Activated CD4-positive, alpha-beta memory T cell treated with anti-CD3 and anti-CD28 coated beads, Interleukin-2, amount 10 ng/mL, durations not matched to agents 7 days and 5 days (primary cell): Measurements from ENCODE around the gene PLK4. TPM values are rescaled to one million over a fixed set of nuclear protein-coding genes. Genes with fewer than 3 reads are reported as not detected.
A peak's percentile ranks its signal among the peaks of the same experiment; 100 is the strongest.
"Not testable (repeated sequence)": the region's sequence is repeated elsewhere in the genome, so short reads cannot be mapped to it uniquely, and the experiment has no call there.

Experiments
- CTCF ChIA-PET: fragments of 350-600 bp; sonication (Branson Sonifier 250); formaldehyde crosslinking; loops from one replicate; lab custom pipeline; 2021; ENCODE audit warnings: antibody characterized with exemption, inconsistent platforms; lab: Charles Lee
- POLR2A ChIA-PET: fragments of 350-600 bp; sonication (Branson Sonifier 250); formaldehyde crosslinking; loops from one replicate; lab custom pipeline; 2021; ENCODE audit warnings: antibody characterized with exemption; lab: Charles Lee
- DNase-seq: peaks from one replicate; pipeline ENCODE4 v3.0.0-alpha.2; 2020
- H3K27ac Mint-ChIP-seq: one replicate; pipeline ENCODE4 v1.8.0; 2021; ENCODE audit warnings: mild to moderate bottlenecking, mixed read lengths
- H3K27me3 Mint-ChIP-seq: one replicate; pipeline ENCODE4 v1.8.0; 2021; ENCODE audit warnings: mixed read lengths
- H3K36me3 Mint-ChIP-seq: one replicate; pipeline ENCODE4 v1.8.0; 2021; ENCODE audit warnings: low read depth, mixed read lengths
- H3K4me1 Mint-ChIP-seq: one replicate; pipeline ENCODE4 v1.8.0; 2021; ENCODE audit warnings: mixed read lengths
- H3K4me3 Mint-ChIP-seq: one replicate; pipeline ENCODE4 v1.8.0; 2021; ENCODE audit warnings: mild to moderate bottlenecking, mixed read lengths
- H3K9me3 Mint-ChIP-seq: one replicate; pipeline ENCODE4 v1.8.0; 2021; ENCODE audit warnings: mixed read lengths
- total RNA-seq, 2 experiments: library from RNA; stranded (reverse); gene quantifications; one replicate each; pipeline ENCODE4 v1.2.3, GENCODE V29; 2021

The PLK4 gene
- total RNA-seq, 2 experiments from 2014 or later = 43.8 to 45.7 TPM

DNA sequence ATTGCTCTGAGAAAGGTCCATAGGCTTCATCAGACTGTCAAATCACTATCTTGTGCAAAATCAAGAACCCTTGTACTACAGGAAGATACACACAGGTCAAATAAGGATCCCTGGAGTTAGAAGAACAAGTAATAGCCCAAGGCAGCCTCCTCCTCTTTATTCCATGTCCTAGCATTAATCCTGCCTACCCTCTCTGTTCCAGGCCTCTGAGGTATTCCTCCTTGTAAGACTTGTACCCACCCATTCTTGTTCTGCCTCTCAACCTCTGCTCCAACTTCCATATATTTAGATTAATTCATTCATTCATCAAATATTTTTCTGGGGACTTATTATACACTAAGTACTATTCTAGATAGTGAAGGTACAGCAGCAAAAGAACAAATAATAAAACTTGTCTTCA lies 10.4 kb upstream of the PLK4 start:
- CTCF ChIA-PET = no interaction called here
- no peak for DNase-seq

DNA sequence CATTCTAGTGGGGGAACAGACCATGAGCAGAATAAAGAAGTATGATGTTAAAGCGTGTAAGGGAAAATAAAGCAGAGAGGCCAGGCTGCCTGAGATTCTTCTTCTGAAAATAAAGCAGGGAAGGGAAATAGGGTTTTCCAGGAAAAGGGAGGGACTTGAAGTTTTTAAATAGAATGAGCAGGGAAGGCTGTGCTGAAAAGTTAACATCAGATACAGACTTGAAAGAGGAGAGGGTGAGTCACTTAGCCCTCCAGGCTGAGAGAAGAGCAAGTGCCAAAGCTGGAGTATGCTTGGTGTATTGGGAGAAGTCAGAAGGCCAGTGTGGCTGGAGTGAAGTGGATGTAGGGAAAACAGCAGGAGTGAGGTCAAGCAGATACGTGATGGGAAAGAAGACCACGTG lies 10.0 kb upstream of the PLK4 start:
- Mint-ChIP-seq H3K4me3 (no peak overlapping the region), H3K9me3 (no peaks in the 10 kb centered on the region), H3K27me3 (no peaks in the 10 kb centered on the region), H3K36me3 (peaks cover 11% of the 10 kb centered on the region), H3K27ac (no peak overlapping the region), H3K4me1 (peaks cover 5% of the 10 kb centered on the region)
- DNase-seq = no peak
- ChIA-PET POLR2A (no interaction called here), CTCF (no interaction called here)

More for the DNA sequence above, 10.4 kb upstream of the PLK4 start:
- Mint-ChIP-seq H3K27ac (no peak overlapping the region), H3K4me1 (peaks cover 5% of the 10 kb centered on the region), H3K36me3 (peaks cover 9% of the 10 kb centered on the region), H3K27me3 (no peaks in the 10 kb centered on the region), H3K4me3 (no peak overlapping the region), H3K9me3 (no peaks in the 10 kb centered on the region)
- POLR2A ChIA-PET = no interaction called here

DNA sequence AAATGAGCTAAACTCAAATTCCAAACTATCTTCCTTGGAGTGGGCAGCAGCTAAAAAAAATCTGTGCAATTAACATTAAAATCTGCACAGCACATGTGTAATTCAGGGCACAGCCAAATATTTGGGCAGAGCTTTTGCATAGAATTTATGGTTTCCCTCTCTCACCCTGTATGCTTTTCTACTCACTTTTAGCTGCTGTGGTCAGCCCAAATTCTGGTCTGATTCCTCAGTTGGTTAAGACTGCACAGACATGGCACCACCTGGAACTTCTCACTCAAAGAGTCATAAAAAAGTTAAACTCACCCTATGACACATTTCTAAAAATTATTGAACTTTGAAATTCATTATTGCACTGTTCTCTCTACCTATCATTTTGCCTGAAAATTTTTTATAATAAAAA lies 4.9 kb upstream of the PLK4 start:
- H3K4me3 Mint-ChIP-seq = no peak overlapping the region

GRCh38 chr4:127881563-127881864 lies 821 bp downstream of the PLK4 start:
- peak overlapping the region; percentile 93 for H3K27ac Mint-ChIP-seq
- POLR2A ChIA-PET = interaction anchor here (0.9 to 2.6 kb wide), 20 partner anchors 8 to 1212 kb away, joined by 3 to 77 read pairs (median 4); partner anchors contain the start of genes ABHD18, JADE1, LARP1B and MFSD8
- H3K27me3 Mint-ChIP-seq = no peaks in the 10 kb centered on the region
- CTCF ChIA-PET = interaction anchor here (1.7 to 1.9 kb wide), 2 partner anchors 8 to 84 kb away, joined by 6 to 10 read pairs; partner anchors contain the start of genes ABHD18 and MFSD8
- H3K4me3 Mint-ChIP-seq = peak overlapping the region; percentile 95
- peaks cover 62% of the 10 kb centered on the region for H3K4me1 Mint-ChIP-seq
- no peak for DNase-seq
- H3K36me3 Mint-ChIP-seq = peaks cover 31% of the 10 kb centered on the region
- H3K9me3 Mint-ChIP-seq = no peaks in the 10 kb centered on the region

More for the DNA sequence above, 4.9 kb upstream of the PLK4 start:
- DNase-seq = no peak
- Mint-ChIP-seq H3K36me3 (peaks cover 9% of the 10 kb centered on the region), H3K9me3 (no peaks in the 10 kb centered on the region), H3K4me1 (peaks cover 21% of the 10 kb centered on the region), H3K27me3 (no peaks in the 10 kb centered on the region), H3K27ac (no peak overlapping the region)
- ChIA-PET CTCF (no interaction called here), POLR2A (no interaction called here)

GRCh38 chr4:127888559-127888958 lies 7.9 kb downstream of the PLK4 start:
- H3K27ac Mint-ChIP-seq = no peak overlapping the region
- H3K36me3 Mint-ChIP-seq = peaks cover 51% of the 10 kb centered on the region
- H3K9me3 Mint-ChIP-seq = no peaks in the 10 kb centered on the region
- DNase-seq = no peak
- H3K27me3 Mint-ChIP-seq = no peaks in the 10 kb centered on the region
- peaks cover 33% of the 10 kb centered on the region for H3K4me1 Mint-ChIP-seq
- ChIA-PET POLR2A (interaction anchor here (0.8 to 4.3 kb wide), 3 partner anchors 42 to 172 kb away, joined by 5 to 25 read pairs (median 6); partner anchors contain the start of genes ABHD18, LARP1B and MFSD8), CTCF (interaction anchor here (1.7 kb wide), 1 partner anchor 77 kb away, joined by 5 read pairs; the partner anchor contains the start of genes ABHD18 and MFSD8)
- no peak overlapping the region for H3K4me3 Mint-ChIP-seq

- H3K36me3 Mint-ChIP-seq = peaks cover 57% of the 10 kb centered on the region
- H3K4me3 Mint-ChIP-seq = no peak overlapping the region
- H3K27ac Mint-ChIP-seq = no peak overlapping the region
- DNase-seq = no peak
- H3K27me3 Mint-ChIP-seq = no peaks in the 10 kb centered on the region
- peaks cover 29% of the 10 kb centered on the region for H3K4me1 Mint-ChIP-seq
- CTCF ChIA-PET = interaction anchor here (1.9 kb wide), 1 partner anchor 9 kb away, joined by 6 read pairs; the partner anchor contains the start of gene PLK4
- POLR2A ChIA-PET = interaction anchor here (1.2 to 4.3 kb wide), 2 partner anchors 9 to 75 kb away, joined by 6 to 25 read pairs; partner anchors contain the start of genes ABHD18, MFSD8 and PLK4
- H3K9me3 Mint-ChIP-seq = no peaks in the 10 kb centered on the region
Observed at GRCh38 chr4:127889903-127890302, 9.2 kb downstream of the PLK4 start.

DNA sequence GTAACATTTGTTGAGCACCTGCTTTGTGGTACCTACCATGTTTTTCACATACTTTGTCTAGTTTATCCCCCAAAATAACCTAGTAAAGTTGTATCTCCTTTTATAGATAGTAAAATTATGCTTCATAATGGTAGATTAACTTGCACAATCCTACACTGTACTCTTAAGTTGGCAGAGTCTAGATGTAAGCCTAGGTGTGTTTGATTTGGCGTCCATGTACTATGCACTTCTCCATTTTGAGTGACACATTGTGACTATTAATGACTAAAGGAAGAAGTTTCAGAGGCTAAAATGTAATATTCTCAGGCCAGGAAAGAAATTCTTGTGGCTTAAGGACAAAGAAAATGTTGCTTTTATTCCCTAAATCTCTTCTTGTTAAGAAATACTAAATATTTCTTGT lies 15.4 kb downstream of the PLK4 start:
- Mint-ChIP-seq H3K27ac (no peak overlapping the region), H3K4me3 (no peak overlapping the region), H3K4me1 (peaks cover 3% of the 10 kb centered on the region), H3K9me3 (no peaks in the 10 kb centered on the region), H3K27me3 (no peaks in the 10 kb centered on the region), H3K36me3 (peaks cover 69% of the 10 kb centered on the region)
- ChIA-PET CTCF (no interaction called here), POLR2A (interaction anchor here (0.6 kb wide), 1 partner anchor 264 kb away, joined by 5 read pairs; no protein-coding TSS in a partner anchor)
- DNase-seq = no peak

DNA sequence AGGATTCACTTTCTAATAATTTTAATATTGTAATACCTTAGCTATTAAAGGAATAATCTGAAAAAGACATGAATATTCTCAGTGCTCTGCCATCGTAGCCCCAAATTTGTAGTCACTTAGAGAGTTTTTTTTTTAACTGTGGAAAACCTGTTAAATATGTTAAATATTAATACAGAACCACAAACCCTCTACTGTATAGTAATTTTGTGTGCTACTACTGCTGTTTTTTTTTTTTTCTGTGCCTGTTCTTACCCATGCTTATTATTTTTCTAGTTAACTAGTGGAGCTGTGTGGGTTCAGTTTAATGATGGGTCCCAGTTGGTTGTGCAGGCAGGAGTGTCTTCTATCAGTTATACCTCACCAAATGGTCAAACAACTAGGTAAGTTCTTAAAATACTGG lies 15.8 kb downstream of the PLK4 start:
- Mint-ChIP-seq H3K4me3 (no peak overlapping the region), H3K27me3 (no peaks in the 10 kb centered on the region), H3K9me3 (peaks cover 1% of the 10 kb centered on the region), H3K4me1 (peaks cover 4% of the 10 kb centered on the region), H3K27ac (no peak overlapping the region), H3K36me3 (peaks cover 72% of the 10 kb centered on the region)
- CTCF ChIA-PET = no interaction called here
- DNase-seq = no peak
- POLR2A ChIA-PET = interaction anchor here (0.6 kb wide), 1 partner anchor 265 kb away, joined by 5 read pairs; no protein-coding TSS in a partner anchor

DNA sequence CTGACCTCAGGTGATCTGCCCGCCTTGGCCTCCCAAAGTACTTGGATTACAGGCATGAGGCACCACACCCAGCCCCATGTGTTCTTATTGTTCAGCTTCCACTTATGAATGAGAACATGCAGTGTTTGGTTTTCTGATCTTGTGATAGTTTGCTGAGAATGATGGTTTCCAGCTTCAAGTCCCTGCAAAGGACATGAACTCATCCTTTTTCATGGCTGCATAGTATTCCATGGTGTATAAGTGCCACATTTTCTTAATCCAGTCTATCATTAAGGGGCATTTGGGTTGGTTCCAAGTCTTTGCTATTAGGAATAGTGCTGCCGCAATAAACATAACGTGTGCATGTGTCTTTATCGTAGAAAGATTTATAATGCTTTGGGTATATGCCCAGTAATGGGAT lies 19.0 kb downstream of the PLK4 start:
- H3K27ac Mint-ChIP-seq = not testable (repeated sequence)

DNA sequence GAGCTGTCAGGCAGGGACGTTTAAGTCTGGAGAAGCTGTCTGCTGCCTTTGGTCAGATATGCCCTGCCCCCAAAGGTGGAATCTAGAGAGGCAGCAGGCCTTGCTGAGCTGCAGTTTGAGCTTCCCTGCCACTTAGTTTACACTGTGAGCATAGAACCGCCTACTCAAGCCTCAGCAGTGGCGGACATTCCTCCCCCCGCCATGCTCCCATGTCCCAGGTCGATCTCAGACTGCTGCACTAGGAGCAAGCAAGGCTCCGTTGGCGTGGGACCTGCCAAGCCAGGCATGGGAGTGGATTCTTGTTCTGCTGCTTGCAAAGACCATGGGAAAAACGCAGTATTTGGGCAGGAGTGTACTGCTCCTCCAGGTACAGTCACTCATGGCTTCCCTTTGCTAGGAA lies 24.3 kb downstream of the PLK4 start:
- Mint-ChIP-seq H3K4me1 (peaks cover 1% of the 10 kb centered on the region), H3K9me3 (peaks cover 3% of the 10 kb centered on the region)
- POLR2A ChIA-PET = no interaction called here

More for the DNA sequence above, 19.0 kb downstream of the PLK4 start:
- H3K4me1 Mint-ChIP-seq, POLR2A ChIA-PET, H3K4me3 Mint-ChIP-seq, H3K9me3 Mint-ChIP-seq, H3K27me3 Mint-ChIP-seq, DNase-seq, CTCF ChIA-PET: not testable (repeated sequence)
- H3K36me3 Mint-ChIP-seq = peaks cover 76% of the 10 kb centered on the region

DNA sequence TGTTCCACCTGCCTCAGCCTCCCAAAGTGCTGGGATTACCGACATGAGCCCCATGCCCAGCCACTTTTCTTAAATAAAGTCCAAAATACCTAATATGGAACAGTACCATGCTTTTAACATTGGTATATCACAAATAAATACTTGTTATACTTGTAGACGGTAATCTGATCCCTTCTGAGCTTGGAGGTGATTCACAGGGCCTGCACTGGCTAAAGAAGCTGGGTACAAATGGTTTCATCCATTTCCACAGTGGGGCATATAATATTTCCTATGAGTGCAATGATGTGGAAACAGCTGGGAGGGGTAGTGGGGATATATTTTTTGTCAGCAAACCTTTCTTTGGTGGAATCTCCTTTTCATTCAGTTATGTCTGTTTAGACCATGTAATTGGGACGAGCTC lies 35.8 kb downstream of the PLK4 start:
- ChIA-PET POLR2A (interaction anchor here (1.2 kb wide), 1 partner anchor 36 kb away, joined by 7 read pairs; the partner anchor contains the start of gene PLK4), CTCF (interaction anchor here (0.6 kb wide), 1 partner anchor 12 kb away, joined by 3 read pairs; no protein-coding TSS in a partner anchor)
- Mint-ChIP-seq H3K27ac (no peak overlapping the region), H3K27me3 (no peaks in the 10 kb centered on the region), H3K4me3 (no peak overlapping the region), H3K4me1 (no peaks in the 10 kb centered on the region), H3K36me3 (peaks cover 13% of the 10 kb centered on the region), H3K9me3 (no peaks in the 10 kb centered on the region)
- no peak for DNase-seq

More for the DNA sequence above, 24.3 kb downstream of the PLK4 start:
- no peak overlapping the region for H3K27ac Mint-ChIP-seq
- H3K4me3 Mint-ChIP-seq = no peak overlapping the region
- DNase-seq = no peak
- no peaks in the 10 kb centered on the region for H3K27me3 Mint-ChIP-seq
- CTCF ChIA-PET = no interaction called here
- peaks cover 33% of the 10 kb centered on the region for H3K36me3 Mint-ChIP-seq

DNA sequence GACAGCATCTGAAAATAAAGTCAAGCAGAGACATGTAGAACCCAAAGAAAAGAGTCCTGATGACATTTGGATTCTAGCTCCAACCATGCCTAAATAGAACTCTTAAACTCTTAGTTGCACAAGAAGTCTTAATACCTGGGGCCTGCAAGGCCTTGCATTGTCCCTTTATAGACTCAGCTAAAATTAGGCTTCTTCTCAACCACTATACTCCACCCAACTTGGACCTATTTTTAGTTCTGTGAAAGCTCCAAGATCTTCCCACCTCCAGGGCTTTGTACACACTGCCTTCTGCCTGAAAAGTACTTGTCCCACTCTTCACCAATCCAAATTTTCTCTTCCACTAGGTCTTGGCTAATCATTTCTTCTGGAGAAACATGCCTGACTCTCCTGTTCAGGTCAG lies 36.5 kb downstream of the PLK4 start:
- ChIA-PET CTCF (no interaction called here), POLR2A (interaction anchor here (1.2 kb wide), 1 partner anchor 36 kb away, joined by 7 read pairs; the partner anchor contains the start of gene PLK4)
- Mint-ChIP-seq H3K27me3 (no peaks in the 10 kb centered on the region), H3K4me1 (no peaks in the 10 kb centered on the region), H3K27ac (no peak overlapping the region), H3K4me3 (no peak overlapping the region), H3K9me3 (no peaks in the 10 kb centered on the region), H3K36me3 (peaks cover 16% of the 10 kb centered on the region)
- no peak for DNase-seq

GRCh38 chr4:127920521-127920920 lies 39.8 kb downstream of the PLK4 start:
- no peak for DNase-seq
- ChIA-PET CTCF (interaction anchor here (0.6 kb wide), 1 partner anchor 19 kb away, joined by 5 read pairs; no protein-coding TSS in a partner anchor), POLR2A (no interaction called here)
- H3K4me1 Mint-ChIP-seq = no peaks in the 10 kb centered on the region
- H3K9me3 Mint-ChIP-seq = no peaks in the 10 kb centered on the region
- no peak overlapping the region for H3K4me3 Mint-ChIP-seq
- H3K36me3 Mint-ChIP-seq = peaks cover 37% of the 10 kb centered on the region
- no peak overlapping the region for H3K27ac Mint-ChIP-seq
- no peaks in the 10 kb centered on the region for H3K27me3 Mint-ChIP-seq
